Osteoblast (primary cell): Measurements from ENCODE around the gene CLDN4. TPM values are rescaled to one million over a fixed set of nuclear protein-coding genes. Genes with fewer than 3 reads are reported as not detected.
A peak's percentile ranks its signal among the peaks of the same experiment; 100 is the strongest.
"Not testable (repeated sequence)": the region's sequence is repeated elsewhere in the genome, so short reads cannot be mapped to it uniquely, and the experiment has no call there.

ENCODE experiments used
- DNase-seq: peaks from one replicate; pipeline ENCODE4 v3.0.0; 2011; ENCODE audit warnings: low spot score, mixed read lengths; ENCODE audit not compliant: insufficient read length; ENCODE audit errors: missing footprints
- H2AFZ ChIP-seq: 2 replicates; pipeline ENCODE4 v1.6.0; 2011; ENCODE audit warnings: mild to moderate bottlenecking, low read length
- H3K27ac ChIP-seq: 2 replicates; pipeline ENCODE4 v1.5.1; 2011; ENCODE audit warnings: mild to moderate bottlenecking, low read depth, low read length, moderate library complexity
- H3K27me3 ChIP-seq: 2 replicates; pipeline ENCODE4 v1.6.0; 2012; ENCODE audit warnings: mild to moderate bottlenecking, control low read depth, inconsistent platforms, low read length, moderate library complexity; ENCODE audit not compliant: insufficient read depth
- H3K36me3 ChIP-seq: 2 replicates; pipeline ENCODE4 v1.5.1; 2011; ENCODE audit warnings: mild to moderate bottlenecking, low read length, control low read depth, moderate library complexity; ENCODE audit not compliant: insufficient read depth
- H3K4me1 ChIP-seq: 2 replicates; pipeline ENCODE4 v1.5.1; 2011; ENCODE audit warnings: mild to moderate bottlenecking, low read length, control low read depth, moderate library complexity; ENCODE audit not compliant: insufficient read depth
- H3K4me2 ChIP-seq: 2 replicates; pipeline ENCODE4 v1.6.0; 2011; ENCODE audit warnings: mild to moderate bottlenecking, low read length; ENCODE audit not compliant: insufficient read depth
- H3K4me3 ChIP-seq: fragments of 200-600 bp; sonication (generic); 3 replicates; pipeline ENCODE4 v1.5.1; 2012; ENCODE audit warnings: mild to moderate bottlenecking, low read length, inconsistent platforms; ENCODE audit not compliant: insufficient read depth
- H3K79me2 ChIP-seq: 2 replicates; pipeline ENCODE4 v1.6.0; 2012; ENCODE audit warnings: mild to moderate bottlenecking, low read length, control low read depth, inconsistent platforms; ENCODE audit not compliant: insufficient read depth
- H3K9me3 ChIP-seq: 2 replicates; pipeline ENCODE4 v1.5.1; 2011; ENCODE audit warnings: low read depth, low read length, control low read depth
- H4K20me1 ChIP-seq: 2 replicates; pipeline ENCODE4 v1.6.0; 2012; ENCODE audit warnings: mild to moderate bottlenecking, low read length, control low read depth; ENCODE audit not compliant: insufficient read depth
- CTCF ChIP-seq: IDR thresholded peaks from 2 replicates; pipeline ENCODE4 v1.5.1; 2011; ENCODE audit warnings: mild to moderate bottlenecking, low read depth, low read length, moderate library complexity; ENCODE audit errors: extremely low read depth
- total RNA-seq: library from RNA; depleted of rRNA; stranded (reverse); fragments of >200 nt; gene quantifications from 2 replicates; pipeline ENCODE4 v1.2.3, GENCODE V29; 2012

CLDN4 gene
- total RNA-seq, 1 donor, result 0.36 TPM

- H3K27ac ChIP-seq, result no peak overlapping the region
- TF ChIP-seq CTCF, result no peak
- peak; percentile 81 for DNase-seq
- H3K4me3 ChIP-seq, result no peak overlapping the region
- no peaks in the 10 kb centered on the region for H3K4me1 ChIP-seq
- no peaks in the 10 kb centered on the region for H3K9me3 ChIP-seq
- no peaks in the 10 kb centered on the region for H3K36me3 ChIP-seq
- H2AFZ ChIP-seq, result no peak overlapping the region
- H4K20me1 ChIP-seq, result no peaks in the 10 kb centered on the region
- H3K27me3 ChIP-seq, result no peaks in the 10 kb centered on the region
- no peaks in the 10 kb centered on the region for H3K79me2 ChIP-seq
- H3K4me2 ChIP-seq, result no peak overlapping the region
Measured at GRCh38 chr7:73833251-73833919, 2.6 kb downstream of the CLDN4 start.

GRCh38 chr7:73834626-73835191 is 3.9 kb downstream of the CLDN4 start:
- no peaks in the 10 kb centered on the region for H3K27me3 ChIP-seq
- no peak for TF ChIP-seq CTCF
- no peaks in the 10 kb centered on the region for H3K36me3 ChIP-seq

GRCh38 chr7:73837167-73837566 is 6.4 kb downstream of the CLDN4 start:
- H3K4me3 ChIP-seq, H3K27ac ChIP-seq, H3K79me2 ChIP-seq, H4K20me1 ChIP-seq, H3K9me3 ChIP-seq, H3K4me2 ChIP-seq, H3K36me3 ChIP-seq, H3K27me3 ChIP-seq, H3K4me1 ChIP-seq, H2AFZ ChIP-seq: not testable (repeated sequence)
- DNase-seq, result peak; percentile 78

More at GRCh38 chr7:73834626-73835191, 3.9 kb downstream of the CLDN4 start:
- Histone ChIP-seq H4K20me1 (no peaks in the 10 kb centered on the region), H3K9me3 (no peaks in the 10 kb centered on the region), H3K4me1 (no peaks in the 10 kb centered on the region), H2AFZ (no peak overlapping the region), H3K27ac (no peak overlapping the region), H3K4me3 (no peak overlapping the region), H3K79me2 (no peaks in the 10 kb centered on the region), H3K4me2 (no peak overlapping the region)
- peak; percentile 66 for DNase-seq

- peak; percentile 57 for DNase-seq
- H3K9me3 ChIP-seq, result no peaks in the 10 kb centered on the region
- H3K4me1 ChIP-seq, result peaks cover 3% of the 10 kb centered on the region
- no peaks in the 10 kb centered on the region for H3K79me2 ChIP-seq
- H2AFZ ChIP-seq, result no peak overlapping the region
- TF ChIP-seq CTCF, result no peak
- H3K4me2 ChIP-seq, result no peak overlapping the region
- H3K4me3 ChIP-seq, result no peak overlapping the region
- H3K27ac ChIP-seq, result no peak overlapping the region
- H4K20me1 ChIP-seq, result no peaks in the 10 kb centered on the region
- H3K36me3 ChIP-seq, result no peaks in the 10 kb centered on the region
- H3K27me3 ChIP-seq, result no peaks in the 10 kb centered on the region
Measured at GRCh38 chr7:73838642-73839041, 7.8 kb downstream of the CLDN4 start.
